Left hindlimb (tissue), 1 donor: ENCODE data around the gene UGGT2.
A peak's percentile ranks its signal among the peaks of the same experiment; 100 is the strongest.
"Not testable (repeated sequence)": the region's sequence is repeated elsewhere in the genome, so short reads cannot be mapped to it uniquely, and the experiment has no call there.

Experiments
- DNase-seq: peaks from one replicate; pipeline ENCODE4 v3.0.0-alpha.2; 2018

UGGT2 gene

GRCh38 chr13:95880331-95880730 is 172.9 kb downstream of the UGGT2 start:
- no peak for DNase-seq

- no peak for DNase-seq
These were observed 178.9 kb downstream of the UGGT2 start for GRCh38 chr13:95874286-95874685.

GRCh38 chr13:95870421-95870820 is 182.8 kb downstream of the UGGT2 start:
- DNase-seq: no peak

- DNase-seq: no peak
These were observed 188.1 kb downstream of the UGGT2 start for GRCh38 chr13:95865080-95865615.

- DNase-seq: no peak
These were observed 190.8 kb downstream of the UGGT2 start for GRCh38 chr13:95862408-95862807.

GRCh38 chr13:95861296-95861695 is 191.9 kb downstream of the UGGT2 start:
- DNase-seq: no peak

- DNase-seq: no peak
These were observed 194.7 kb downstream of the UGGT2 start for GRCh38 chr13:95858286-95859075.

- not testable (repeated sequence) for DNase-seq
These were observed 207.5 kb downstream of the UGGT2 start for GRCh38 chr13:95845656-95846055.

- DNase-seq: no peak
These were observed 210.3 kb downstream of the UGGT2 start for GRCh38 chr13:95842898-95843297.

- no peak for DNase-seq
These were observed 211.3 kb downstream of the UGGT2 start for GRCh38 chr13:95841894-95842293.

- DNase-seq: peak; percentile 77
These were observed 219.0 kb downstream of the UGGT2 start for GRCh38 chr13:95834134-95834765.

- DNase-seq: no peak
These were observed 219.5 kb downstream of the UGGT2 start for GRCh38 chr13:95833719-95834118.

- DNase-seq: no peak
These were observed 220.1 kb downstream of the UGGT2 start for GRCh38 chr13:95833126-95833525.

GRCh38 chr13:95822303-95822702 is 230.9 kb downstream of the UGGT2 start:
- DNase-seq: no peak

- DNase-seq: no peak
These were observed 238.7 kb downstream of the UGGT2 start for GRCh38 chr13:95814495-95814894.

GRCh38 chr13:95813139-95813538 is 240.1 kb downstream of the UGGT2 start:
- DNase-seq: no peak

GRCh38 chr13:95809429-95809828 is 243.8 kb downstream of the UGGT2 start:
- DNase-seq: no peak

GRCh38 chr13:95805921-95806320 is 247.3 kb downstream of the UGGT2 start:
- DNase-seq: no peak

- DNase-seq: no peak
These were observed 251.4 kb downstream of the UGGT2 start for GRCh38 chr13:95801825-95802224.

GRCh38 chr13:95800436-95800835 is 252.8 kb downstream of the UGGT2 start:
- DNase-seq: no peak

- no peak for DNase-seq
These were observed 256.2 kb downstream of the UGGT2 start for GRCh38 chr13:95797016-95797415.

- DNase-seq: no peak
These were observed 259.4 kb downstream of the UGGT2 start for GRCh38 chr13:95793781-95794180.

- no peak for DNase-seq
These were observed 260.1 kb downstream of the UGGT2 start for GRCh38 chr13:95793018-95793555.
